OCI-LY3 (cell line): ENCODE data around the gene THPO.

Experiments used
- EZH2phosphoT487 ChIP-seq: fragments of 200-600 bp; shearing (Covaris generic); IDR thresholded peaks from 2 replicates; pipeline ENCODE4 v1.6.1; 2018; ENCODE audit warnings: antibody characterized with exemption, mixed run types, low read depth
- TF ChIP-seq, protein P1 (sequence below): fragments of 200-600, 300-600 bp; sonication (generic); IDR thresholded peaks from 2 replicates; pipeline ENCODE4 v1.5.1; 2014; ENCODE audit warnings: antibody characterized with exemption, low read length, low read depth

DNA sequence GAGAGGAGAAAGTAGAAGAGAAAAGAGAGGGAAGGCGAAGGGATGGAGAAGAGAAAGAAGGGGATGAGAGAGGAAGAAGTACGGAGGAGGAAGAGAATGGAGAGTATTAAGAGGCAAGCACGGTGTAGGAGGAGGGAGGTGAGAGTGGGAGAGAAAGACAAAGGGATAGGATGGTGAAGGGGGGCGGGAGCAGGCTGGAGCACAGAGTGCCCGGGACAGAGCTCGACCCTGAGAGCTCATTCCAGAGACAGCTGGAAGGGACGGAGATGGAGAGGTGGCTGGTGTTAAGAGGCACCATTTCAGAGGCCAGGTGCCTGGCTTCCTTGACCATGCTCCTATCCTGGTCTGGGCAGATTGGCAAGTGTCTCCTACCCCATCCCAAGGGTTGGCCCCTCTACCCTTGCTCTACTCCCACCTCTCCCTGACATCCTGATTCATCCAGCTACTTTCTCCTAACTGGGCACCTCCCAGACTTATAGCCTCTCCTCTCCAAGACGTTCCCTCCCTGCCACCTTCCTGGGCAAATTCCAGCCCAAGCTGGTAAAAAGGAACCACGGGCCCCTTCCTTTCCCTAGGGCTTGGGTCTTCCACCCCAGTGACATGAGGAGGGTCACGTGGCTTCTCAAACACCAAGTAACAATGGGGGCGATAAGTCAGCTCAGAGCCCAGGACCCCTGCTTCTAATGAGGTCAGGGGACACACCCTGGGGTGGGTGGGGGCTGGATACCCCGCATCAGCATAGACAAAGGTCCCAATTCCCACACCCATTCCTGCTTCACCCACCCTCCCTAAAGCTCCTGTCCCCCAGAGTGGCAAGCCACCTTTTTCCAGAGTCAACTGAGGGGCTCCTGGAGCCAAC is 17.7 kb downstream of the THPO start:
- TF ChIP-seq, protein P1, sequence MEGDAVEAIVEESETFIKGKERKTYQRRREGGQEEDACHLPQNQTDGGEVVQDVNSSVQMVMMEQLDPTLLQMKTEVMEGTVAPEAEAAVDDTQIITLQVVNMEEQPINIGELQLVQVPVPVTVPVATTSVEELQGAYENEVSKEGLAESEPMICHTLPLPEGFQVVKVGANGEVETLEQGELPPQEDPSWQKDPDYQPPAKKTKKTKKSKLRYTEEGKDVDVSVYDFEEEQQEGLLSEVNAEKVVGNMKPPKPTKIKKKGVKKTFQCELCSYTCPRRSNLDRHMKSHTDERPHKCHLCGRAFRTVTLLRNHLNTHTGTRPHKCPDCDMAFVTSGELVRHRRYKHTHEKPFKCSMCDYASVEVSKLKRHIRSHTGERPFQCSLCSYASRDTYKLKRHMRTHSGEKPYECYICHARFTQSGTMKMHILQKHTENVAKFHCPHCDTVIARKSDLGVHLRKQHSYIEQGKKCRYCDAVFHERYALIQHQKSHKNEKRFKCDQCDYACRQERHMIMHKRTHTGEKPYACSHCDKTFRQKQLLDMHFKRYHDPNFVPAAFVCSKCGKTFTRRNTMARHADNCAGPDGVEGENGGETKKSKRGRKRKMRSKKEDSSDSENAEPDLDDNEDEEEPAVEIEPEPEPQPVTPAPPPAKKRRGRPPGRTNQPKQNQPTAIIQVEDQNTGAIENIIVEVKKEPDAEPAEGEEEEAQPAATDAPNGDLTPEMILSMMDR = no peak
- TF ChIP-seq EZH2phosphoT487 = no peak
